Measurements from ENCODE around the gene PRKCE. TPM values are rescaled to one million over a fixed set of nuclear protein-coding genes. Genes with fewer than 3 reads are reported as not detected.

The PRKCE gene
- total RNA-seq, 1 donor from 2014 or later = 39.6 TPM

DNA sequence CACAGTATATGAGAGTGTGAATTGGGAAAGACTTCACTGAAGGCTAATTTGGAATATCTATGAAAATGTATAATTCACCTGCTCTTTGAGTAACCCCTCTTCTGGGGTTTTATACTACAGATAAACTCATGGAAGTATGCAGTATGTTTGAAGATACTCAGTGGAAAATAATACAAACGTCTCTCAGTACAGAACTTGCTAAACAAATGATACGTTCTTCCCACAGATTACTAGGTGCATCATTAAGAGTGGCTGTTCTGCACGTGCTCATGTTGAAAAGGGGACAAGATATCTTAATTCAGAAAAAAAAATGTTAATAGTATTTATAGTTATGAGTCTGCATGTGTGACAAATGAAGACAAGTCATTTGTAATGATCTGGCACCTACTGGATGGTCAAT is 575.5 kb downstream of the PRKCE start:
- DNase-seq (ENCODE audit: extremely low read depth, low read depth, low spot score) = no peak

DNA sequence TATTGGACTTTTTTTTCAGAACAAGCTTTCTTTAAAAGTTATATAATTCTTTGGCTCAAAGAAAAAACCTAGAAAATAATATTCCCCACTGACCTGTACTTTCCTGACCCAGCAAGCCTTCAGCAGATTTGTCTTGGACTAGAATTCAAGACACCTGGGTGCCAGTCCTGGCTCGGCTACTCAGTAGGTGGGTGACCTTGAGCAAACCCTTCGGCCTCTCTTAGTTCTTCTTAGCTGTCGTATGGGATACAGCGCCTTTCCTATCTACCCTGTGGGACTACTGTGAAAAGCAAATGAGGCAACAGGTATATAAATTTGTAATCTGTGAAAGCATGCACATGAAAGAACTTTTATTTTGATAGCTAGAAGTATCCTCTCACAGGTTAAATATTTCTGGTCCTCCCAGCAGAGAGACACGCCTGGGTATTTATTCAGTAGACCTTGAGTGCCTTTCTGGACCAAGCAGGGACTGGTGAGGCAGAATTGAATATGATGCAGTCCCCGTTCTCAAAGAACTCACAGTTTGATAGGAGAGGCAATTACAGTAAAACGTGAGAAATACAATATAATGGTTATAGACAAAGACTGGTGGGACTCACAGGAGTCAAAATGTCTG is 576.3 kb downstream of the PRKCE start:
- no peak for DNase-seq (ENCODE audit: extremely low read depth, low read depth, low spot score)

DNA sequence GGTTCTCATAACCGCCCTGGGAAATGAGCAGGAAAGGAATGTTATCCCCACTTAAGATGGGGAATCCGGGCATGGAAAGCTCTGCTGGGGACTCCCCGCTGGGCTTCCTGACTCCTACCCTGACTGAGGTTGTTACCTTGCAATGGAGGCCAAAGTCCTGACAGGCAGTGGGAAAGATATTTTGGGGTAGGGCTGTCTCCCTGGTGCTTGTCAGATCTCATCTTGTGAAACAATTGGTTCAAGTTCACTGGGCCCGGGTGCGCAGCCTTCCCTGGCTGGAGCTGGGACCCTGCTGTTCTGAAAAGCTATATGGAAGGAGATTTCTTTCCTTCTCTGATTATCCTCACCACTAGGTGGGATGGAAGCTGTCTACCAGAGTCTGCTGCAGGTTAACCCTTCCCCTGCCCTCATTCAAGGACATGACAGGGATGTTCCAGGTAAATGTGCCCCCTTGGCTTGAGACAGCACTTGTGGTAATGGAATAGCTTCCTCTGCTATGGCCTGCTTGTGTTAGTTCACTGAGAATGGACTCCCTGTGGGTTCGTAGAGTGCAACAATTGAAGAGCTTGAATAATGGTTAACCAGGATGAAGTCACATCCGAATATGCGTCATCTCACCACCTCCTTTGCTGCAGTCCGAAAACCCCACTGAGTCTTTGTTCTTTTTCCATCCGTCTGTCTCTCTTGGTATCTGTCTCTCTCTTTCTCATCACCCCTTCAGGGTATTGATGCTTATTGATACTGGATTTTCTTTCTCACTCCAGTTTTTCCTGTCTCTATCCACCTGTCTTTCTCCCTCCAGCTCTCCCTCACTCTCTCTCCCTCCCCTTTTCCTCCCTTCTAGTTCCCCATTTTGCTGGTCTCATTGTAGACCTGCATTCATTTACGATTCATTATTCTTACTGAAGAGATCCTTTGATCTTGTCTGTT is 577.9 kb downstream of the PRKCE start:
- no peak for DNase-seq (ENCODE audit: extremely low read depth, low read depth, low spot score)

DNA sequence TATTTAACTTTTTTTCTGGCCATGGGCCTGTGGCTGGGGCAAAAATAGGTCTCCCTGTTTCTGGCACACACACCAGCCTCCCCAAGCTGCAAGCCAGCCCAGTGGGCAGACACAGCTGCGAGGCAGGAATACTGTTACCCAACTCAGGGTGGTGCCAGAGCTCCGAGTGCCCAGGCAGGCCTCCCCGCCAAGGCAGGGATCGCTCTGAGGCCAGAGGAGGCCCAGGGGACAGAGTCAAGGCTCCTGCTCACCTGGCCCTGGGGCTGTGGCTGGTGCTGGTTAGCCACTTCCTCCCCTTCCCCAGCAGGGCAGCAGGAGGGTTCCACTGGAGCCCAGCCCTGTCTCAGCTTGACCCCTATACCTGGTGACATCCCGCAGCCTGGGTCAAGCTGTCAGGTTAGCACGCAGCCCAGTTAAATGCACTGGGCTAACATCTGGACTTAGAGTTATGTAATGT is 578.7 kb downstream of the PRKCE start:
- no peak for DNase-seq (ENCODE audit: extremely low read depth, low read depth, low spot score)

DNA sequence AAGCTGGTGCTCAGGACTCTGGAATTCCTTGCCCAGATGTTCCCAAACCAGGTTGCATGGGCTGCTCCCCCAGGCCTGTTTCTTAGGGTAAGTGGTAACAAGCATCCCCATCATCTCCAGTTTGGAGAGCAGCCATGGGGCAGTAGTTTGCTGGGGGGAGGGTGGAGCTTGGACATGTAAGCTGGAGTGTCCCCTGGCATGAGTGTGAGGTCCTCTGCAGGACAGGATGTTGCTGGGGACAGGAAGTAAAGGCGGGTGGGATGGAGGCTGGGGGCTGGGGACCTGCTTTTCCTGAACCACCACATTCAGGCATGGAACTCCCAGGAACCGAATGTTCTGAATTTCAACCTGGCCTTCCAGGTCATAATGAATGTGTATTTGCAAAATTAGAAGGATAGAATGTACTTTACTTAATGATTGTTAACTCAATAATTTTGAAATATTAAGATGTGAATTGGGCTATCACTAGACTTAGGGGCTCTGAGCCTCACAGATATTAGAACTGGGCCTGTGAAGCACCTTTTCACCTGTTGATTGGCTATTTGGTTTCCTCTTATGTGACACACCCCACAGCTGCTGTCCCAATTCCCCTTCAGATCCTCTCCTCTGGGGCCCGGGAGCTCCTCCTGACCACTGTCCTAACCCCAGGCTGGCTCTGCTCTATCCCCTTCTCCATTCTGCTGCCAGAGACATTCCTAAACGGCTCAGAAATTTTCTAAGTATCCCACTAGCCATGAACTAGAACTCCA is 579.4 kb downstream of the PRKCE start:
- no peak for DNase-seq (ENCODE audit: extremely low read depth, low read depth, low spot score)

DNA sequence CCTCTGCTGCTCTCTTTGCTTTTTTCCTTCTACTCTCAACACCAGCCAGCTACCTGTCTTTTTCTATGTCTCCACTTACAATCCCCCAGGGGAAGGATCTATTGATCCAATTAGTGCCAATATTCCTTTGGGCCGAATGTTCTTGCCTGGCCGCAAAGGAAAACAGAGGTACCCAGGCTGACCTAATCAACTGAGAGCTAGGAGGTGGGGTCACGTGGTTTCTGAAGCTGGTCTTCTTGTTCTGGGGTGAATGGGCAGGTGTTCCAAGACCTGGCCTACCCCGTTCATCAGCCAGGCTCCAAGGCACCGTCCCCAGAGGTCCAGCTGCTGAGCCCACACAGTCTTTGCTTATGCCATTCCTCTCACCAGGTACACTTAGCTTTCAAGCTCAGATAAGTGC is 580.2 kb downstream of the PRKCE start:
- DNase-seq (ENCODE audit: extremely low read depth, low read depth, low spot score) = no peak

DNA sequence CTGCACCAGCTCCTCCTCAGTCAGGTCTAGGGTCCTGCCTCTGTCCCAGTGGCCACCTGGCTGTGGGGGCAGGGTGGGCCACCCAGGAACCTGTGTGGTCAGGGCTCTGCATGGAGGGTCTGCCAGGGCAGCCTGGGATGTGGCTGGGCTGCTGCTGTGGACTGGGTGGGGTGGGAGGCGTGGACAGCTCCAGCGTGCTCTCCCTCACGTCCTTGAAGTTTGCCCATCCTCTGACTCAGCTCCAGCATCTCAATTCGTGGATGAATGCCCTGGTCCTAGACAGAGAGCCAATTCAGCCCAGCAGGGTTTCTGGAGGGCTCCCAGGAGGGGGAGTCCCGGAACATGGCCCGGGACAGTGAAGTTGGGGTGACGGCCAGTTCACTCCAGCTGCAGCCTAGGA is 581.4 kb downstream of the PRKCE start:
- DNase-seq (ENCODE audit: extremely low read depth, low read depth, low spot score) = no peak

DNA sequence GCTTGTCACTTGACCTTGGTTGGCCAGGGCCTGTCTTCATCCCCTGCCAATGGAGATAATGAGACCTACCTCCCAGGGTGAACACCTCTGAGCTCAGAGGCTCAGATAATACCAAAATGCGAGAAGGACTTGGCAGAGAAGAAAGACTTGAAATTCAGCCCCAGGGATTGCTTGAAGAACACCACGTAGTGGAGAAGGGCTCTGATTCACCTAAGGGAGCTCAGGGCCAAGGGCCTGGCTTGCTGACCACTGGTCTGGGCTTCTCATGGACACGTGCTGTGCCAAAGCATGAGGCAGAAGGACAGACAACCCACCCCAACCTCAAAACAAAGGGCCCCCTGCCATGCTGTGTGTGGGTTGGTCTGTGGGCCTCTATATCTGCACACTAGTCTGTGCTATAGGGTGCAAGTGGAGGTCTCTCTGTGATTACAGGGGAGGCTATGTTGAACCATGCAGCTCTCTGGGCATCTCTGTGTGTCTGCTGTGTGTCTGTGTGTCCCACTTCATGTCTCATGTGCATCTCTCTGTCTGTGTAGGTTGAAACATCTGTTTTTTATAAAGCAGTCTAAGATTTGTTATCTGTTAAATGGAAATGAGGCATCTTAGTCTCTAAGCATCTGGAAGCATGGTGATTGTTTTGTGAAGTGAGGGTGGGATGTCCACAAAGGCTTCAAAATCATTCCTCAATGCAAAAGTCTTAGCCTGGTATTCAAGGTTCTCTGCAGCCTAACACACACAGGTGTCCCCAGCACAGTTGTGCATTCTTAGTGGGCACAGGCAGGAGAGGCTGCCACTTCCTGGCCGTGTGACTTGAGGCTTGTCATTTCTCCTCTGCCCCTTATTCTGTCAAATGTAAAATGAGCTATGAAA is 584.8 kb downstream of the PRKCE start:
- no peak for DNase-seq (ENCODE audit: extremely low read depth, low read depth, low spot score)

DNA sequence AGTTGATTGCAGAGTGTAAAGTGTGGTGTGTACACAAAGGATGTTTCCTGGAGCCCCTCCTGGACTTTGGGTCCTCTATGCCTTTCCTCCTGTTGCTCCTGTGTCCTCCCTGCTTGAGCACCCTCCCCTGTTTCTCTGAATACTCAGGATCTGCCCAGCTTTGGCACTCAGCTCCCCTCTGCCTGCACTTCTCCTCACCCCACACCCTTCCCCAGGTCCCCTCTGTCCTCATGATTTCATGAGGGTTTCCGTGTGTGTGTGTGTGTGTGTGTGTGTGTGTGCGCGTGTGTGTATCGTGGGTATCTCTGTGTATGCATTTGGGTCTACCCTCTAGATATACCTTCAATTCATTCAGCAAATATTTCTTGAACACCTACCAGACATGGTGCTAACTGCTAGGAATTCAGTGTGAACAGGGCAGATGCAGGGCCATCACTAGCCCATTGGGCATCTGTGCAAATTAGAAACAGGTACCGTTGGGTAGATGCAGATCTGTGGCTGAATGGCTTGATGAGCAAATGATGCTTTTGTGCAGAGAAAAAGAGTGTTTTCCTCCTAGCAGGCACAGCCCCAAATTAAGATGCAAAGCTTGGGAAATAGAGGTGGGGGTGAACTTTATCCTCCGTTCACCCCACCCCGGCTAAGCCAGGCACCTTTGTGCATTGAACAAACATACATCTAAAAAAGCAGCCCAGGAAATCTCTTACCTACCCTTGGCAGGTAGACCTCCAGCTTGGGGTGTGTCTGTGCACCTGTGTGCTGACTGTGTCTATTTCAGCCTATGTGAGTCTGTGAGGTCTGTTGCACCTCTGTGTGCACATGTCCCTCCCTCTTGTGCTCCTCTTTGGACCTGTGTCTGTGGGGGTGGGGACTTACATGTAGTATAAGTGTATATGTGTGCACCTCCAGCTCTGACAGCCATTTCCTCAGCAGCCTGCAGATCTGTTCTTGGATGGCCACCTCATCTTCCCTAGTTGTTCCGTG is 585.7 kb downstream of the PRKCE start:
- no peak for DNase-seq (ENCODE audit: extremely low read depth, low read depth, low spot score)

Other genes starting within 250 kb of the PRKCE start
- 13.7 and 16.6 TPM in 2 replicates for gene SRBD1, start 40.4 kb upstream of the PRKCE start, total RNA-seq